ENCODE data around the gene TTC19.
"Not testable (repeated sequence)": the region's sequence is repeated elsewhere in the genome, so short reads cannot be mapped to it uniquely, and the experiment has no call there.

TTC19 gene

GRCh38 chr17:15973016-15973415 lies 26.6 kb upstream of the TTC19 start:
- DNase-seq: no peak

GRCh38 chr17:15973834-15974233 lies 25.8 kb upstream of the TTC19 start:
- DNase-seq: no peak

GRCh38 chr17:15977894-15978293 lies 21.7 kb upstream of the TTC19 start:
- no peak for DNase-seq

- DNase-seq: no peak
These were observed 21.0 kb upstream of the TTC19 start for GRCh38 chr17:15978606-15979005.

- not testable (repeated sequence) for DNase-seq
These were observed 20.6 kb upstream of the TTC19 start for GRCh38 chr17:15979013-15979412.

GRCh38 chr17:15981208-15981607 lies 18.4 kb upstream of the TTC19 start:
- DNase-seq: no peak

- no peak for DNase-seq
These were observed 17.7 kb upstream of the TTC19 start for GRCh38 chr17:15981646-15982580.

GRCh38 chr17:15996322-15996721 lies 3.3 kb upstream of the TTC19 start:
- DNase-seq: no peak

- DNase-seq: no peak
These were observed 1.5 kb upstream of the TTC19 start for GRCh38 chr17:15998031-15998562.

GRCh38 chr17:15999974-16000827 lies 577 bp downstream of the TTC19 start:
- DNase-seq: no peak

GRCh38 chr17:16001226-16001897 lies 1.7 kb downstream of the TTC19 start:
- DNase-seq: no peak

- DNase-seq: no peak
These were observed 3.2 kb downstream of the TTC19 start for GRCh38 chr17:16002708-16003260.

- DNase-seq: no peak
These were observed 4.2 kb downstream of the TTC19 start for GRCh38 chr17:16003841-16004240.

GRCh38 chr17:16005636-16006035 lies 6.0 kb downstream of the TTC19 start:
- DNase-seq: no peak

GRCh38 chr17:16007439-16007838 lies 7.8 kb downstream of the TTC19 start:
- no peak for DNase-seq

GRCh38 chr17:16013943-16014407 lies 14.4 kb downstream of the TTC19 start:
- no peak for DNase-seq

GRCh38 chr17:16019347-16019746 lies 19.7 kb downstream of the TTC19 start:
- no peak for DNase-seq

- DNase-seq: no peak
These were observed 24.3 kb downstream of the TTC19 start for GRCh38 chr17:16023881-16024280.

- no peak for DNase-seq
These were observed 25.6 kb downstream of the TTC19 start for GRCh38 chr17:16025202-16025601.

- DNase-seq: no peak
These were observed 27.3 kb downstream of the TTC19 start for GRCh38 chr17:16026895-16027294.

GRCh38 chr17:16027708-16028584 lies 28.3 kb downstream of the TTC19 start:
- DNase-seq: no peak
